GM18868 (cell line): ENCODE data around the gene MBD2.
"Not testable (repeated sequence)": the region's sequence is repeated elsewhere in the genome, so short reads cannot be mapped to it uniquely, and the experiment has no call there.

ENCODE experiments used
- ATAC-seq: cut with Tn5 transposase; IDR thresholded peaks from one replicate; pipeline ENCODE4 v1.9.1; 2021; ENCODE audit warnings: mild to moderate bottlenecking, moderate library complexity; ENCODE audit not compliant: unreplicated experiment

Gene MBD2

DNA sequence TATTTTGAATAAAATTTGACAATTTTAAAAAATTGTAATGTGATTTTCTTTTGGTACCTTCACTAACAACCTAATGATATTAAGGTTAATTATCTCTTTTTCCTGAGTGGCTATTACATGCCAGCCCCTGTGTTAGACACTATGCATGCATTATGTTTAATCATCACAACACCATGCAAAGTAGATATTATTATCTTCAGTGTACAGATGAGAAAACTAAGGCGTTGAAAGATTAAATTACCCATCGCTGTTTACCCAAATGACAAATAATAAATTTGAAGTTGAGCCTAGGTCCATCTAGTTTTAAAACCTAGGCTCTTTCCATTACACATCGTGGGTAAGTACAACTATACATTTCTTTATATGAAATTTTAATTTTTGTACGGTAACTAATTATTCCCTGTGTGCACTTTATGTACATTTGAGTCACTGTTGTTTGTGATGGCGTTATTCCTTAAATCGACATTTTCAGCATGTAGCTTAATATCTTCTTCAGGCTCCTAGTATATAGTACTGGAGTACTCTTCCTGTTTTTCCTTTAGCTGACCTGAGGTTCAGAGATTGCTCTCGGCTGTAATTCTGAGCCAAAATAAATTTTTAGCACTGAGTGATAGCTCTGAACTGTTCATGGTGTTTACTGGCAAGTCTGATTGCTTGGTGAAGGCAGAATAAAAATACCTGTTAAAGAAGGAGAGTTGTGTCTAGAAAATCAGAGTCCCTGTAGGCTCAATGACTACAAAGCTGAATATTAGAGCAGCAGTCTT lies 13.9 kb upstream of the MBD2 start:
- ATAC-seq, result no peak

DNA sequence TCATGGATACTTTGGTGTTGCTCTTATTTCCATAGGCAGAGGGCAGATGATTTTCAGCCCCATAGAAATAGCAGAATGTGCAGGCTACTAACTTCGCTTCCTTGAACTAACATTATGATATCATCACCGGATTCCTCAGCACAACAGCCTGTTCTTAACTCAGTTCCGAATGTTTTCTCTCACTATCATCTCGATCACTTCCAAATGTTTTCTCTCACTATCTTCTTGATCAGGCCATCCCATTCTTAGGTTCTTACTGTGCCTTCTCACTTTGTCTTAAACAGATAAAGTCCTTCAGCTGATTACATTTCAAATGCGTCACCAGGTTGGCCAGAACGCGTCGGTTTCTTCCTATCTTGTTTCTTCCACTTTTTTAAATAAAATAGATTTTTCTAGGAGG lies 11.4 kb upstream of the MBD2 start:
- ATAC-seq, result no peak

DNA sequence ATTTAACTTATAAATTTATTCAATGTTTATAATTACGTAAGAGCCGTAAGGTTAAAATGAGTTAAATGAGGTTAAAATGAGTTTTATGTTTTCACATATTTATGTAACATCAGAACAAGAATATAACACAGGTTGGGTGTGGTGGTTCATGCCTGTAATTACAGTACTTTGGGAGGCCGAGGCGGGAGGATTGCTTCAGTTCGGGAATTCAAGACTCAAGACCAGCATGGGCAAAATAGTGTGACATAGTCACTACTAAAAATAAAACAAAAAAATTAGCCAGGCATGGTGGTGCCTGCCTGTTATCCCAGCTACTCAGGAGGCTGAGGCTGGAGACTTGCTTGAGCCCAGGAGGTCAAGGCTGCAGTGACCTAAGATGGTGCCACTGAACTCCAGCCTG lies 9.3 kb upstream of the MBD2 start:
- no peak for ATAC-seq

GRCh38 chr18:54233228-54233625 lies 8.8 kb upstream of the MBD2 start:
- no peak for ATAC-seq

GRCh38 chr18:54232485-54233227 lies 8.2 kb upstream of the MBD2 start:
- ATAC-seq, result no peak

DNA sequence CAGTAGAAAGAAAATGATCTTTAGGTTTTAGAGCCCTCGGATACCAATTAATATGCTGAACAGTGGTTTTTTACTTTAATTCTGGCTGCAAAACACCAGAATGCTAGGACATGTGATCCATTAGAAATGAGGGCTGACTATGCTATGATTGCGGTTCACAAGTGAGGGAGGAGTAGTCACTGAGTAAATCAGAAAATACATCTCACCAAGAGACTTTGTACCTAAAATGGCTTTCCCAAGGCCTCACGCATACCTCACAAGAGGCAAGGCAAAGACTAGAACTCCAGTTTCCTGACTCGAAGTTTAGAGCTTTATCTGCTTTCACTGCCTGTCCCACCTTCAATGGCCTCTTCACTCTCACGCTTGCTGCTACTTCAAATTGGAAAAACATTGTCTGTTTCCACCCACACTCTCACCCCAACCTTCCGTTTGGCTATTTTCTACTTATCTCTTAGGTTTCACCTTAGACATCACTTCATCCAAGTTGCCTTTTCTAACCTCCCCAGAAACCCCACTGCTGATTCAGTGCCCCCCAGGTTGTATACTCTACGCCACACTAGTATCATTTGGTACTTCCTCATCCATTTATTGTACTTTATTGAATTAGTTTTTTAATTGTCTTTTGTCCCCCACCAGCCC lies 5.1 kb upstream of the MBD2 start:
- ATAC-seq, result peak; percentile 46

DNA sequence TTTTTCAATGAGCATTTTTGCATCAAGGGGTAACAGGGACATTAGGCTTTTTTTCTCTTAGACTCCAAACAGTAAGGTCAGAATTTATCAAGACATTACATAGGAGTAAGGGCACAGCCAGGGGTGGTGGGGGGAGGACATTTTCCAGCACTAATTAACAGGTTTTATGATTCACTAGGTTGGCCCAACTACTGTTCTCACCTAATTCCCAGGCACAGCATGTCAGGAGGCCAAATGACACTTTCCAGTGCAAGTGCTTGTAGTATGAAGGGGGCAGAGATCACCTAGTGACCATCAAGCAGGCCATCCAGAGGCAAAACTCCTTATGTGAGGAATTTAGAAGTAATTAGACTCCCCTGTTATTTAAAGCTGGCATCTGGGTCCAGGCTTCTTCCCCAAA lies 3.9 kb upstream of the MBD2 start:
- no peak for ATAC-seq

GRCh38 chr18:54223568-54224241 lies 764 bp downstream of the MBD2 start:
- peak; percentile 24 for ATAC-seq

GRCh38 chr18:54222922-54223567 lies 1.4 kb downstream of the MBD2 start:
- ATAC-seq, result peak; percentile 42

- ATAC-seq, result no peak
These were observed 4.1 kb downstream of the MBD2 start for GRCh38 chr18:54220406-54220805.

GRCh38 chr18:54218803-54219202 lies 5.7 kb downstream of the MBD2 start:
- not testable (repeated sequence) for ATAC-seq

DNA sequence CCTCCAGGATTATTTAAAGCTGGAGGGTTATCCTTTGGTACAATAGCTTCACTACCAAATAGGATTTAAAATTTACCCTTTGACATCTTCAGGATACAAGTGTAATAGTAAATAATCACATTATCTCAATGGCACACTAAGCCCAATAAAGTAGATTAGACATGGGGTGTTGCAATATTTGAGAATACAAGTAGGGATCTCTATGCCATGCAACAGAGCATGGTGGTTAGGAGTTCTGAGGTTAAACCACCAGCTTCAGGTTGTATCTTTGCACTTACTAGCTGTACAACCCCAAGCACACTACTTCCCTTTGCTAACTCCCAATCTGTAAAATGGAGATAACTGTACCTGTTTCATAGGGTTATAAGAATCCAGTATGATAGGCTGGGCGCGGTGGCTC lies 6.2 kb downstream of the MBD2 start:
- peak; percentile 13 for ATAC-seq

DNA sequence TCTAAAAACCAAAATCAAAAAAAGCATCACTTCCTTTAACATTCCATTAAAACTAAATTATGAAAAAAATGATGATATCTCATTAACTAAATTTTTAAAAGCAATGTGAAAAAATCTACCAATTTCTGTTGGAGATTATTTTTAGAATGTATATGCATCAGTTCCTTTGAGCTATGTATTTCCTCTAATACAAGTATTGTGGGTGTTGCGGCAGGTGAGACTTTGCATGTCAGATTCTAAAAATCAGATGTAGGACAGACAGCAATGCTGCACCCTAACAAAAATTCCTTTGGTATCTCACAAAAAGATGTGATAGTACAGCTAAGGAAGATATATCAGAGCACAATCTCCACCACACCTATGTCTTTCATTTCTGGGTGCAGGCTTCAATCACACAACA lies 6.8 kb downstream of the MBD2 start:
- peak; percentile 48 for ATAC-seq

- no peak for ATAC-seq
These were observed 9.4 kb downstream of the MBD2 start for GRCh38 chr18:54215069-54215468.

DNA sequence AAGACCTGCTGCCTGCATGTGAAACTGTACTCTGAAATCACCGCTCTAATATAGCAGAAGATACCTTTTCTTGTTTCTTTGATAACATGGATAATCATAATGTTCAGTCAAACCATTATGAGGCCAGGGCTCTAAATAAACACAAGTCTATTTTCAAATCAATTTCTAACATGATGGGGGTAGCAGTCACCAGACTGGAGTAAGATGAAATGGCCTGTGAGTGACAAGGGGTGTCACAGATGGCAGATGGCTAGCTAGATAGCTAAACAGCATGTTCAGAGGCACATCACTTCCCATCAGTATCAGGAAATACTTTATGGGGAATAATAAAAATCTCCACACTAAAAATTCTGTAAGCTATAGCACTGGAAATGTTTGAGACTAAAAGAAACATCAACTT lies 14.0 kb downstream of the MBD2 start:
- ATAC-seq, result peak; percentile 41

GRCh38 chr18:54209471-54210180 lies 14.8 kb downstream of the MBD2 start:
- ATAC-seq, result peak; percentile 84

GRCh38 chr18:54206447-54206846 lies 18.0 kb downstream of the MBD2 start:
- no peak for ATAC-seq

- ATAC-seq, result no peak
These were observed 18.5 kb downstream of the MBD2 start for GRCh38 chr18:54205959-54206358.

GRCh38 chr18:54205448-54205847 lies 19.0 kb downstream of the MBD2 start:
- not testable (repeated sequence) for ATAC-seq

GRCh38 chr18:54204883-54205282 lies 19.6 kb downstream of the MBD2 start:
- ATAC-seq, result no peak
